GM19240 (cell line): ENCODE measurements around the gene FHL2.
A peak's percentile ranks its signal among the peaks of the same experiment; 100 is the strongest.
"Not testable (repeated sequence)": the region's sequence is repeated elsewhere in the genome, so short reads cannot be mapped to it uniquely, and the experiment has no call there.

Source experiments
- DNase-seq: peaks from one replicate; pipeline ENCODE4 v3.0.0; 2011; ENCODE audit warnings: low spot score; ENCODE audit not compliant: insufficient read length

Gene FHL2, protein sequence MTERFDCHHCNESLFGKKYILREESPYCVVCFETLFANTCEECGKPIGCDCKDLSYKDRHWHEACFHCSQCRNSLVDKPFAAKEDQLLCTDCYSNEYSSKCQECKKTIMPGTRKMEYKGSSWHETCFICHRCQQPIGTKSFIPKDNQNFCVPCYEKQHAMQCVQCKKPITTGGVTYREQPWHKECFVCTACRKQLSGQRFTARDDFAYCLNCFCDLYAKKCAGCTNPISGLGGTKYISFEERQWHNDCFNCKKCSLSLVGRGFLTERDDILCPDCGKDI

GRCh38 chr2:105398336-105399206 is at the start of gene FHL2:
Gene FHL2, minus strand, starts transcription at chr2:105399051. Its CDS starts 12,535 bp downstream, at chr2:105386516.
- DNase-seq, result peak; percentile 50

- no peak for DNase-seq
Observed at GRCh38 chr2:105447476-105447875, 48.6 kb upstream of the FHL2 start.

DNA sequence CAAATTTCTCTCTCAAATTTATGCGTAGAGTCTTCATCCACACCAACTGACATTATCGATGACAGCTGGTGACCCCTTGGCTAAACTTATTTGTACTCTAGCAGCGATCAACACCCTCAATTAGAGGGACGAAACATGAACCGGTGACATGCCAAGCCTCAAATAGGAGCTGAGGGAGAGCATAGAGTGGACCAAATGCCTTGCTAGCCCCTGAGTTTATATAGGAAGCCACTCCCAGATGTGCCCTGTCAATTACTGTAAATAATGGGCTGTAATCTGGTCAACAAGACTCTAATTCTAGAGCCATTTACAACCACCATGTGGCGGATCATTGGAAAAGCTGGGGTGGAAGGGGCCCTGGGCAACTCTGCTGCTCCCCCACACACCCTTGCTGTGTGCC is 47.6 kb upstream of the FHL2 start:
- DNase-seq, result no peak

GRCh38 chr2:105445976-105446375 is 47.1 kb upstream of the FHL2 start:
- DNase-seq, result no peak

GRCh38 chr2:105445498-105445897 is 46.6 kb upstream of the FHL2 start:
- no peak for DNase-seq

- no peak for DNase-seq
Observed at GRCh38 chr2:105443617-105444598, 45.1 kb upstream of the FHL2 start.

DNA sequence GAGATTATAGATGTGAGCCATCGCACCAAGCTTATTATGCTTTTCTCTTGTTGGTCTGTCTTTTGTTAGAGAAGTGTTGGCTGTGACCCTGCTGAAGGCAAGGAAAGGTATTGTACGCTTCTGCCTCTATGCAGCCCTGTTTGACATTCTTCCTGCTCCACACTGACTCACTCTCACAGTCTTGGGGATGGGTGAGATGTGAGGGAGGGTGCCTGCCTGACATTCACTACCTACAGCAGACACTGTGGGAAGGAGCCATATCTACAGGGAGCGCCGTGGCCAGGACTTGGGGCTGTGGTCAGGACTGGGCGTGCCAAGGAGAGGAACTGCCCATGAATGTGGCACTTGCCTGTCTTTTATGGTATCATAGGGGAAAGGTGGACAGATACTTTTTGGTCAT is 43.9 kb upstream of the FHL2 start:
- DNase-seq, result no peak

DNA sequence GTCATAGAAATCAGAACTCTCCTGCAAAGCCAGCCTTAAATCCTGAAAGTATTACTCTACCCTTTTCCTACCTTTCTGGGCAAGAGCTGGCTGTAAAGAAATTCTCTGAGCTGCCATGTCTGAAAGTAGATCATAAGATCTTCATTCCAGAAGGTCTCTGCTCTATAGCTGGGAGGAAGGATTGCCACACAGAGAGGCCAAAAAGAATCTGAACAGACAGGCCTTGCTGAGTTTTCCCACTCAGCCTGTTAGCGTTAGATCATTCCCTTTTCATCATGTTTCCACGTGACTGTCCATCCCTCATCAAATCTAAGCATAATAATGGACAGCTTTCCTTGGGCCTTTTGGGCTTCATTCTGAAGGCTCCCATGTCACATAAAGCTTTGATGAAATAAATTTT is 43.2 kb upstream of the FHL2 start:
- DNase-seq, result no peak

- DNase-seq, result no peak
Observed at GRCh38 chr2:105439141-105439540, 40.3 kb upstream of the FHL2 start.

DNA sequence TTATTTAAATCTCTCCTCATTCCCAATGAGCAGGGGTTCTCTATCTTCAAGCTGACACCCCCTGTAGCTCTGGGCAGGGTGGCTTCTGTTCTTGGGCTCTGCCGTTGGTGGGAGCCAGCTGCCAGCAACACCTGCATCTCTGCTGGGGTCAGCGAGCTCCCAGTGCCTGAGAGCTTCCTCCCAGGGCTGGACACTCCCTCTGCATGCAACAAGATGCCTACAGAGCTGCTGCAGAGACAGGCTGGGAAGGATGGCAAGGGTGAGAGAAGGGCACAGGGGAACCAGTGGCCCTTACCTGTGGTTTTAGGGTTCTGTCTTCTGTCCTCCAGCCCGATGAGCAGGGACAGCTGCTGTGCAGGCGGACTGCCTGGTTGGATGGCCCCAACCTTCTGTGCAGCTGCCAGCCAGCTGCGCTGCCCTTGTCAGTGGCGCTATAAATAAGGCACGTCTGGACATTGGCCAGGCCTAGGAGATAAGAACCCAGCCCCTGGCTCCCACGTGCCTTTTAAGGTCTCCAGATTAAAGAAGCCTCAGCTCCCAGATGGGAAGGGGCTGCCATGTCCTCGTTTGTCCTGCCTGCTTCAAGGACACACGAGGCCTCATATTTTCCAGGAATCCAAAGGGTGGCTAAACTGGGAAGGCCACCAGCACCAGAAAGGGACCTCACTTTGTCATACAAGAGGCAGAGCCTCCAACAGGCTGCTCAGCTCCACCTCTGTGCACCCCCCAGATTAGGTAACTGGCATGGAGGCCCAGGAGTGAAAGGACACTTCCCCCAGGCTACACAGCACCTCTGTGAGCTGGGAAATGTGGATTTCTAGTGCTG is 39.5 kb upstream of the FHL2 start:
- DNase-seq, result no peak

- DNase-seq, result no peak
Observed at GRCh38 chr2:105437708-105438103, 38.9 kb upstream of the FHL2 start.

DNA sequence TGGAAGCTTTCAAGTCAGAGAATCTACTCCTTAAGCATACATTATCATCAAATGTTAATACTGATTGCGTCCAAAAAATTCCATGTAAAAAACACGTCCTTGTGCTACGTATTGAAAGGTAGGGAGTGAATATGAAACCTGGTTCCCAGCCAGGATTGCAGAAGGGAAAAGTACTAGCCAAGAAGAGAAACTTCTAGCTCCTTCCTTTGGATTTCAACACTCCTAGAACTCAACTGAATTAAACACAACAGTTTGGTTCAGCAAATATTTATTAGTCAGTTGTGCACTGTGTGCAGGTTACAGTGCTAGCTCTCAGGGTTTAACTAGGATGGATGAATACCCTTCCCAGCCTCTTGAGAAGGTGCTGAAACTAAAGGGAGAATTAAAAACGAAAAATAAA is 33.9 kb upstream of the FHL2 start:
- DNase-seq, result no peak

- DNase-seq, result no peak
Observed at GRCh38 chr2:105432044-105432399, 33.2 kb upstream of the FHL2 start.

- DNase-seq, result no peak
Observed at GRCh38 chr2:105431367-105432043, 32.7 kb upstream of the FHL2 start.

- no peak for DNase-seq
Observed at GRCh38 chr2:105428387-105429018, 29.7 kb upstream of the FHL2 start.

DNA sequence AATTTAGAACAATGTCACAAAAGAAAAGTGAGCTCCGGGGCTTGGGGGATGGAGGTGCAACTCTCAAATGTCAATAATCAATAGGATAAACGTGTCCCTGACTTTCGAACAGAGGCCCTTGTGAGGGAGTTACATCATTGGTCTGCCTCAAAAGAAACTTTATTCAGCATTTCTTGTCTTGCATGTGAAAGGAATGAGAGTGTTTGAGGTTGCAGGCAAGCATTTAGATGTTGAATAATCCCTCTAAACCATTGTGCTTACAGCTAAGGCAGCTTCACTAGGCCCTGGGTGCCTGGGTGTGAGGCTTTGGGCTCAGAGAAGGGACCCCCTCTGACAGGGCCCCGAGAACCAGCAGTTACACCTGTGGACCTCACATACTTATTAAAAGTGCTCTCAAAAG is 28.6 kb upstream of the FHL2 start:
- DNase-seq, result no peak

DNA sequence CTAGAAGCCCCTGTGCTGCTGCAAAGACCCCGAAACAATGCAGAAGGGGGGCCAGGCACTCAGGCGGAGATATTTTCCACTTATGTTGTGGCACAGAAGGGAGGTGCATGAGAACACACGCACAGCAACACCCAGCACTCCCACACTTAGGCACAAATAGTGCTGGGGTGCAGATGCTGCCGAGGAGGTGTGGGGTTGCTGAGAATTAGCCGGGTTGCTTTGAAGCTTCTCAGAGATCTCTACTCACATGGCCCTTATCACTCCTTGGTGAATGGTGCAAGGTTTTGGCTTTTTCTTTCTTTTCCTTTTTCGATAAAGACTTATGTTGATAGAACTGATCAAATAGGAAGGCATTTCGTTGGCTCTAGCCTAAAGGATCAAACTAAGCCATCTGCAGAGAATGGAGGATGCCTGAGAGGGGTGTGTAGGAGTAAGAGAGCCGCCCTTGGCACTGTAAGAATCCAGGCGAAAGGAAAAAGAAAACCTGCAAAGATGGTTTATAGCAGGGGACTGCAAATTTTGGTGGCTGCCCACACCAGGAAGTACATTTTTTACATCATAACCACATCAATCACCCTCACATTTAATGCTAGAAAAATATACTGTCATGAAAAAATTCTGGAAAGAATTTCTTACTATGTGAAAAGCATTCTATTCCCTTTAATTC is 27.9 kb upstream of the FHL2 start:
- DNase-seq, result no peak

- no peak for DNase-seq
Observed at GRCh38 chr2:105425936-105426625, 27.2 kb upstream of the FHL2 start.

- not testable (repeated sequence) for DNase-seq
Observed at GRCh38 chr2:105424836-105425235, 26.0 kb upstream of the FHL2 start.
